Fibroblast of skin of back (primary cell): ENCODE data around the gene SIAH3.

Source experiments
- DNase-seq: peaks from one replicate; pipeline ENCODE4 v3.0.0-alpha.2; 2013

Gene SIAH3

GRCh38 chr13:45820106-45820838, 31.3 kb downstream of the SIAH3 start:
- no peak for DNase-seq

GRCh38 chr13:45817833-45818232, 33.7 kb downstream of the SIAH3 start:
- no peak for DNase-seq

GRCh38 chr13:45816427-45816826, 35.1 kb downstream of the SIAH3 start:
- no peak for DNase-seq

GRCh38 chr13:45812695-45813372, 38.7 kb downstream of the SIAH3 start:
- DNase-seq, result no peak

- no peak for DNase-seq
Observed at GRCh38 chr13:45811891-45812694, 39.5 kb downstream of the SIAH3 start.

- DNase-seq, result no peak
Observed at GRCh38 chr13:45809801-45810394, 41.7 kb downstream of the SIAH3 start.

GRCh38 chr13:45808925-45809324, 42.6 kb downstream of the SIAH3 start:
- no peak for DNase-seq

GRCh38 chr13:45807520-45808099, 43.9 kb downstream of the SIAH3 start:
- DNase-seq, result peak; percentile 77

- no peak for DNase-seq
Observed at GRCh38 chr13:45800485-45800884, 51.1 kb downstream of the SIAH3 start.

GRCh38 chr13:45799451-45799850, 52.1 kb downstream of the SIAH3 start:
- no peak for DNase-seq

- DNase-seq, result no peak
Observed at GRCh38 chr13:45798851-45799250, 52.7 kb downstream of the SIAH3 start.

- DNase-seq, result no peak
Observed at GRCh38 chr13:45796426-45797235, 54.9 kb downstream of the SIAH3 start.

- DNase-seq, result no peak
Observed at GRCh38 chr13:45792827-45793303, 58.7 kb downstream of the SIAH3 start.

GRCh38 chr13:45788011-45788410, 63.5 kb downstream of the SIAH3 start:
- DNase-seq, result no peak

GRCh38 chr13:45787346-45787745, 64.2 kb downstream of the SIAH3 start:
- DNase-seq, result no peak

GRCh38 chr13:45786293-45786920, 65.1 kb downstream of the SIAH3 start:
- DNase-seq, result no peak

GRCh38 chr13:45784755-45785675, 66.5 kb downstream of the SIAH3 start:
- DNase-seq, result no peak

- DNase-seq, result no peak
Observed at GRCh38 chr13:45783346-45784043, 68.1 kb downstream of the SIAH3 start.

- DNase-seq, result no peak
Observed at GRCh38 chr13:45782327-45783045, 69.1 kb downstream of the SIAH3 start.
